Upper lobe of left lung (tissue), 4 donors: ENCODE measurements around the gene PRKN.

Experiments
- EP300 ChIP-seq, 4 donors: sonication (generic); formaldehyde crosslinking; IDR thresholded peaks; one replicate each; pipeline ENCODE4 v1.5.1; 2017; ENCODE audit warnings: antibody characterized with exemption in 4 of 4, control low read depth in 2 of 4
- POLR2A ChIP-seq, 4 donors: fragments of 450-650 bp; IDR thresholded peaks; one replicate each; pipeline ENCODE4 v1.5.1; 2016 to 2017; ENCODE audit warnings: antibody characterized with exemption in 4 of 4, mild to moderate bottlenecking in 2 of 4
- TF ChIP-seq, protein P1 (sequence below), 6 experiments: fragments of 450-650 bp in 4 of 6; fragments of 200-600 bp in 2 of 6; sonication (generic) in 2 of 6; IDR thresholded peaks; one replicate each; pipeline ENCODE4 v1.5.1; 2016 to 2019; ENCODE audit warnings: antibody characterized with exemption in 6 of 6

DNA sequence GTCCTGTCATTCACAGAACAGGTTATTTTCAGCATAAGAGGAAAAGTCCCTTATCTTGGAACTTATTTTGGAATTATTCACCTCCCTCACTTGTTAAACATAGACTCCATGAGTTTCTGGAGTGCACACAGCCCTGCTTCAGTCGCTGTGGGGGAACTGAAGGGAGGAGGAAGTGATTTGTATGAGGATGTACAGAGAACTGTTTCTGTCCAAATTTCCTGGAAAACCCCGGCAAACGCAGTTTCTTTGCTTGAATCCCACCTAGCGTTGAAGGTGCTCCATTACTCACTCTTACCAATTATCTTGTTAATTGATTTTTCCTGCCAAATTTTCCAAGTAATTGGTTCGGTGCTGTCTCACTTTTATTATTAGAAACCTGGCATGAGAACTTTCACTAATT is 1375.7 kb downstream of the PRKN start:
- TF ChIP-seq, protein P1, sequence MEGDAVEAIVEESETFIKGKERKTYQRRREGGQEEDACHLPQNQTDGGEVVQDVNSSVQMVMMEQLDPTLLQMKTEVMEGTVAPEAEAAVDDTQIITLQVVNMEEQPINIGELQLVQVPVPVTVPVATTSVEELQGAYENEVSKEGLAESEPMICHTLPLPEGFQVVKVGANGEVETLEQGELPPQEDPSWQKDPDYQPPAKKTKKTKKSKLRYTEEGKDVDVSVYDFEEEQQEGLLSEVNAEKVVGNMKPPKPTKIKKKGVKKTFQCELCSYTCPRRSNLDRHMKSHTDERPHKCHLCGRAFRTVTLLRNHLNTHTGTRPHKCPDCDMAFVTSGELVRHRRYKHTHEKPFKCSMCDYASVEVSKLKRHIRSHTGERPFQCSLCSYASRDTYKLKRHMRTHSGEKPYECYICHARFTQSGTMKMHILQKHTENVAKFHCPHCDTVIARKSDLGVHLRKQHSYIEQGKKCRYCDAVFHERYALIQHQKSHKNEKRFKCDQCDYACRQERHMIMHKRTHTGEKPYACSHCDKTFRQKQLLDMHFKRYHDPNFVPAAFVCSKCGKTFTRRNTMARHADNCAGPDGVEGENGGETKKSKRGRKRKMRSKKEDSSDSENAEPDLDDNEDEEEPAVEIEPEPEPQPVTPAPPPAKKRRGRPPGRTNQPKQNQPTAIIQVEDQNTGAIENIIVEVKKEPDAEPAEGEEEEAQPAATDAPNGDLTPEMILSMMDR (IDR thresholded peaks at IDR 0.05): no peak
- no peak for TF ChIP-seq POLR2A (IDR thresholded peaks at IDR 0.05)
- no peak for TF ChIP-seq EP300 (IDR thresholded peaks at IDR 0.05)
